ENCODE results near the gene GABRB2. TPM values are rescaled to one million over a fixed set of nuclear protein-coding genes. Genes with fewer than 3 reads are reported as not detected.

The GABRB2 gene
- total and polyA plus RNA-seq, 9 donors = 0.21 to 3.9 (median 1.0) TPM

- no CpG with 5 or more reads among the region's 2 CpGs for WGBS (ENCODE audit: insufficient coverage)
- no peak overlapping the region for H3K4me3 ChIP-seq (ENCODE audit: low read length)
- DNase-seq = no peak
- H3K4me1 ChIP-seq (ENCODE audit: control insufficient read depth, insufficient read depth, low read length) = no peaks in the 10 kb centered on the region
- no peak overlapping the region for H3K27ac ChIP-seq (ENCODE audit: low read length)
- H3K27me3 ChIP-seq (ENCODE audit: control insufficient read depth, insufficient read depth, low read length) = no peaks in the 10 kb centered on the region
- H3K36me3 ChIP-seq (ENCODE audit: control insufficient read depth, insufficient read depth, low read length) = no peaks in the 10 kb centered on the region
- no peaks in the 10 kb centered on the region for H3K9me3 ChIP-seq (replicated peaks; ENCODE audit: control insufficient read depth, low read depth, low read length)
Observed at GRCh38 chr5:161372682-161373344, 173.7 kb downstream of the GABRB2 start.

GRCh38 chr5:161369022-161369421, 177.5 kb downstream of the GABRB2 start:
- Histone ChIP-seq H3K4me1 (ENCODE audit: control insufficient read depth, insufficient read depth, low read length) (no peaks in the 10 kb centered on the region), H3K27ac (ENCODE audit: low read length) (no peak overlapping the region), H3K36me3 (ENCODE audit: control insufficient read depth, insufficient read depth, low read length) (no peaks in the 10 kb centered on the region), H3K9me3 (replicated peaks; ENCODE audit: control insufficient read depth, low read depth, low read length) (no peaks in the 10 kb centered on the region), H3K27me3 (ENCODE audit: control insufficient read depth, insufficient read depth, low read length) (no peaks in the 10 kb centered on the region), H3K4me3 (ENCODE audit: low read length) (no peak overlapping the region)
- no CpG with 5 or more reads among the region's 3 CpGs for WGBS (ENCODE audit: insufficient coverage)
- DNase-seq = no peak

- no peaks in the 10 kb centered on the region for H3K4me1 ChIP-seq (ENCODE audit: control insufficient read depth, insufficient read depth, low read length)
- 73% methylated on average over 2 of the region's 2 CpGs for WGBS (ENCODE audit: insufficient coverage)
- no peak overlapping the region for H3K27ac ChIP-seq (ENCODE audit: low read length)
- H3K4me3 ChIP-seq (ENCODE audit: low read length) = no peak overlapping the region
- no peaks in the 10 kb centered on the region for H3K27me3 ChIP-seq (ENCODE audit: control insufficient read depth, insufficient read depth, low read length)
- no peak for DNase-seq
- no peaks in the 10 kb centered on the region for H3K9me3 ChIP-seq (replicated peaks; ENCODE audit: control insufficient read depth, low read depth, low read length)
- no peaks in the 10 kb centered on the region for H3K36me3 ChIP-seq (ENCODE audit: control insufficient read depth, insufficient read depth, low read length)
Observed at GRCh38 chr5:161358446-161358845, 188.1 kb downstream of the GABRB2 start.

GRCh38 chr5:161344234-161344633, 202.3 kb downstream of the GABRB2 start:
- H3K27me3 ChIP-seq (ENCODE audit: control insufficient read depth, insufficient read depth, low read length) = no peaks in the 10 kb centered on the region
- WGBS (ENCODE audit: insufficient coverage) = no CpG with 5 or more reads among the region's 2 CpGs
- no peak for DNase-seq
- H3K36me3 ChIP-seq (ENCODE audit: control insufficient read depth, insufficient read depth, low read length) = no peaks in the 10 kb centered on the region
- H3K4me3 ChIP-seq (ENCODE audit: low read length) = no peak overlapping the region
- H3K9me3 ChIP-seq (replicated peaks; ENCODE audit: control insufficient read depth, low read depth, low read length) = no peaks in the 10 kb centered on the region
- H3K4me1 ChIP-seq (ENCODE audit: control insufficient read depth, insufficient read depth, low read length) = no peaks in the 10 kb centered on the region
- H3K27ac ChIP-seq (ENCODE audit: low read length) = no peak overlapping the region

GRCh38 chr5:161342886-161343285, 203.6 kb downstream of the GABRB2 start:
- no peak for DNase-seq
- Histone ChIP-seq H3K4me3 (ENCODE audit: low read length) (no peak overlapping the region), H3K36me3 (ENCODE audit: control insufficient read depth, insufficient read depth, low read length) (no peaks in the 10 kb centered on the region), H3K9me3 (replicated peaks; ENCODE audit: control insufficient read depth, low read depth, low read length) (no peaks in the 10 kb centered on the region), H3K27me3 (ENCODE audit: control insufficient read depth, insufficient read depth, low read length) (no peaks in the 10 kb centered on the region), H3K27ac (ENCODE audit: low read length) (no peak overlapping the region), H3K4me1 (ENCODE audit: control insufficient read depth, insufficient read depth, low read length) (no peaks in the 10 kb centered on the region)
- 85% methylated on average over 4 of the region's 5 CpGs for WGBS (ENCODE audit: insufficient coverage)

- no peak overlapping the region for H3K4me3 ChIP-seq (ENCODE audit: low read length)
- no peaks in the 10 kb centered on the region for H3K27me3 ChIP-seq (ENCODE audit: control insufficient read depth, insufficient read depth, low read length)
- no peaks in the 10 kb centered on the region for H3K36me3 ChIP-seq (ENCODE audit: control insufficient read depth, insufficient read depth, low read length)
- WGBS (ENCODE audit: insufficient coverage) = no CpG with 5 or more reads among the region's 3 CpGs
- H3K4me1 ChIP-seq (ENCODE audit: control insufficient read depth, insufficient read depth, low read length) = no peaks in the 10 kb centered on the region
- H3K9me3 ChIP-seq (replicated peaks; ENCODE audit: control insufficient read depth, low read depth, low read length) = no peaks in the 10 kb centered on the region
- no peak for DNase-seq
- no peak overlapping the region for H3K27ac ChIP-seq (ENCODE audit: low read length)
Observed at GRCh38 chr5:161340012-161340411, 206.5 kb downstream of the GABRB2 start.

GRCh38 chr5:161333194-161333880, 213.2 kb downstream of the GABRB2 start:
- Histone ChIP-seq H3K4me3 (ENCODE audit: low read length) (no peak overlapping the region), H3K27ac (ENCODE audit: low read length) (no peak overlapping the region), H3K4me1 (ENCODE audit: control insufficient read depth, insufficient read depth, low read length) (no peaks in the 10 kb centered on the region), H3K27me3 (ENCODE audit: control insufficient read depth, insufficient read depth, low read length) (no peaks in the 10 kb centered on the region), H3K36me3 (ENCODE audit: control insufficient read depth, insufficient read depth, low read length) (no peaks in the 10 kb centered on the region), H3K9me3 (replicated peaks; ENCODE audit: control insufficient read depth, low read depth, low read length) (peaks cover 2% of the 10 kb centered on the region)
- DNase-seq = no peak
- 50% methylated on average over 2 of the region's 3 CpGs for WGBS (ENCODE audit: insufficient coverage)

GRCh38 chr5:161332343-161332742, 214.2 kb downstream of the GABRB2 start:
- Histone ChIP-seq H3K9me3 (replicated peaks; ENCODE audit: control insufficient read depth, low read depth, low read length) (peaks cover 2% of the 10 kb centered on the region), H3K27me3 (ENCODE audit: control insufficient read depth, insufficient read depth, low read length) (no peaks in the 10 kb centered on the region), H3K27ac (ENCODE audit: low read length) (no peak overlapping the region), H3K4me3 (ENCODE audit: low read length) (no peak overlapping the region), H3K36me3 (ENCODE audit: control insufficient read depth, insufficient read depth, low read length) (no peaks in the 10 kb centered on the region), H3K4me1 (ENCODE audit: control insufficient read depth, insufficient read depth, low read length) (no peaks in the 10 kb centered on the region)
- no peak for DNase-seq
- 83% methylated on average over 1 of the region's 3 CpGs for WGBS (ENCODE audit: insufficient coverage)

- no peaks in the 10 kb centered on the region for H3K36me3 ChIP-seq (ENCODE audit: control insufficient read depth, insufficient read depth, low read length)
- 86% methylated on average over 1 of the region's 3 CpGs for WGBS (ENCODE audit: insufficient coverage)
Observed at GRCh38 chr5:161314033-161314432, 232.5 kb downstream of the GABRB2 start.

GRCh38 chr5:161312882-161313281, 233.6 kb downstream of the GABRB2 start:
- Histone ChIP-seq H3K4me1 (ENCODE audit: control insufficient read depth, insufficient read depth, low read length) (no peaks in the 10 kb centered on the region), H3K9me3 (replicated peaks; ENCODE audit: control insufficient read depth, low read depth, low read length) (no peaks in the 10 kb centered on the region), H3K27ac (ENCODE audit: low read length) (no peak overlapping the region), H3K27me3 (ENCODE audit: control insufficient read depth, insufficient read depth, low read length) (no peaks in the 10 kb centered on the region), H3K4me3 (ENCODE audit: low read length) (no peak overlapping the region), H3K36me3 (ENCODE audit: control insufficient read depth, insufficient read depth, low read length) (no peaks in the 10 kb centered on the region)
- no peak for DNase-seq
- 64% methylated on average over 2 of the region's 5 CpGs for WGBS (ENCODE audit: insufficient coverage)

More at GRCh38 chr5:161314033-161314432, 232.5 kb downstream of the GABRB2 start:
- no peaks in the 10 kb centered on the region for H3K4me1 ChIP-seq (ENCODE audit: control insufficient read depth, insufficient read depth, low read length)
- H3K27ac ChIP-seq (ENCODE audit: low read length) = no peak overlapping the region
- H3K4me3 ChIP-seq (ENCODE audit: low read length) = no peak overlapping the region
- no peak for DNase-seq
- no peaks in the 10 kb centered on the region for H3K27me3 ChIP-seq (ENCODE audit: control insufficient read depth, insufficient read depth, low read length)
- H3K9me3 ChIP-seq (replicated peaks; ENCODE audit: control insufficient read depth, low read depth, low read length) = no peaks in the 10 kb centered on the region

All from muscle of leg (tissue), 11 donors.